Mesenchymal stem cell (in vitro differentiated cells and primary cell): ENCODE data around the gene CHST12.

ENCODE experiments used
- DNase-seq: peaks from one replicate; pipeline ENCODE4 v3.0.0-alpha.2; 2013
- H2AFZ ChIP-seq: one replicate; pipeline ENCODE4 v1.6.1; 2013; ENCODE audit warnings: low read depth, mild to moderate bottlenecking, control low read depth, inconsistent platforms, low read length, moderate library complexity
- H2AK5ac ChIP-seq: 2 replicates; pipeline ENCODE4 v1.6.1; 2013; ENCODE audit warnings: low read length, moderate library complexity, mild to moderate bottlenecking, inconsistent platforms; ENCODE audit not compliant: severe bottlenecking
- H2BK120ac ChIP-seq: one replicate; pipeline ENCODE4 v1.6.1; 2013; ENCODE audit warnings: low read depth, mild to moderate bottlenecking, inconsistent platforms, low read length, moderate library complexity
- H2BK12ac ChIP-seq, 2 experiments: one replicate each; pipeline ENCODE4 v1.6.1; 2013; ENCODE audit warnings: inconsistent platforms in 2 of 2, low read length in 2 of 2, mild to moderate bottlenecking in 2 of 2, moderate library complexity in 2 of 2, control low read depth in 1 of 2
- H2BK15ac ChIP-seq: one replicate; pipeline ENCODE4 v1.6.1; 2013; ENCODE audit warnings: mild to moderate bottlenecking, low read depth, inconsistent platforms; ENCODE audit not compliant: poor library complexity, severe bottlenecking
- H2BK5ac ChIP-seq: 2 replicates; pipeline ENCODE4 v1.6.1; 2013; ENCODE audit warnings: low read depth, mild to moderate bottlenecking, low read length, control low read depth, inconsistent platforms; ENCODE audit not compliant: poor library complexity, severe bottlenecking
- H3K14ac ChIP-seq, 2 experiments: one replicate each; pipeline ENCODE4 v1.6.1; 2013; ENCODE audit warnings: inconsistent platforms in 2 of 2, low read length in 2 of 2, control low read depth in 1 of 2, mild to moderate bottlenecking in 1 of 2, moderate library complexity in 1 of 2
- H3K18ac ChIP-seq, 2 experiments: one replicate each; pipeline ENCODE4 v1.6.1; 2013; ENCODE audit warnings: inconsistent platforms in 2 of 2, low read length in 2 of 2, control low read depth in 1 of 2, low read depth in 1 of 2, mild to moderate bottlenecking in 1 of 2
- H3K23ac ChIP-seq, 2 experiments: one replicate each; pipeline ENCODE4 v1.6.1; 2013; ENCODE audit warnings: inconsistent platforms in 2 of 2, low read length in 2 of 2, mild to moderate bottlenecking in 2 of 2, moderate library complexity in 2 of 2, control low read depth in 1 of 2
- H3K27ac ChIP-seq: 2 replicates; pipeline ENCODE4 v1.5.1; 2013; ENCODE audit warnings: mild to moderate bottlenecking, moderate library complexity, low read length, control low read depth, inconsistent platforms; ENCODE audit not compliant: poor library complexity, severe bottlenecking
- H3K27me3 ChIP-seq, 2 experiments: 2 replicates each; pipeline versions ENCODE4 v1.6.1 to v1.7.0; 2013; ENCODE audit warnings: low read length in 2 of 2, mild to moderate bottlenecking in 2 of 2, moderate library complexity in 2 of 2, control low read depth in 1 of 2, inconsistent platforms in 1 of 2; ENCODE audit not compliant: control insufficient read depth in 1 of 2, insufficient read depth in 1 of 2
- H3K36me3 ChIP-seq, 2 experiments: 2 replicates each; pipeline versions ENCODE4 v1.6.1 to v1.7.0; 2013; ENCODE audit warnings: low read length in 2 of 2, control low read depth in 1 of 2, inconsistent platforms in 1 of 2, low read depth in 1 of 2, mild to moderate bottlenecking in 1 of 2; ENCODE audit not compliant: insufficient read depth in 2 of 2, control insufficient read depth in 1 of 2
- H3K4ac ChIP-seq, 2 experiments: one replicate each; pipeline ENCODE4 v1.6.1; 2013; ENCODE audit warnings: inconsistent platforms in 2 of 2, low read length in 2 of 2, mild to moderate bottlenecking in 2 of 2, moderate library complexity in 2 of 2, control low read depth in 1 of 2, low read depth in 1 of 2
- H3K4me1 ChIP-seq: 2 replicates; pipeline ENCODE4 v1.6.1; 2013; ENCODE audit warnings: low read depth, low read length, control low read depth; ENCODE audit not compliant: control insufficient read depth, insufficient read depth
- H3K4me2 ChIP-seq: 2 replicates; pipeline ENCODE4 v1.6.1; 2013; ENCODE audit warnings: low read length, mild to moderate bottlenecking, inconsistent platforms; ENCODE audit not compliant: poor library complexity, severe bottlenecking
- H3K4me3 ChIP-seq, 2 experiments: 2 replicates each; pipeline versions ENCODE4 v1.5.1 to v1.7.0; 2013; ENCODE audit warnings: low read length in 2 of 2, mild to moderate bottlenecking in 2 of 2, control low read depth in 1 of 2, low read depth in 1 of 2; ENCODE audit not compliant: insufficient read depth in 1 of 2
- H3K79me1 ChIP-seq: replicated peaks from 2 replicates; pipeline ENCODE4 v1.6.1; 2013; ENCODE audit warnings: mild to moderate bottlenecking, control low read depth, low read length, inconsistent platforms; ENCODE audit not compliant: poor library complexity, severe bottlenecking
- H3K9ac ChIP-seq: 2 replicates; pipeline ENCODE4 v1.7.0; 2013; ENCODE audit warnings: mild to moderate bottlenecking, low read length, moderate library complexity
- H3K9me3 ChIP-seq: 2 replicates; pipeline ENCODE4 v1.7.0; 2013; ENCODE audit warnings: mild to moderate bottlenecking, low read length; ENCODE audit not compliant: control insufficient read depth
- H4K8ac ChIP-seq: one replicate; pipeline ENCODE4 v1.6.1; 2013; ENCODE audit warnings: inconsistent platforms, mild to moderate bottlenecking, low read length, moderate library complexity
- H4K91ac ChIP-seq: one replicate; pipeline ENCODE4 v1.6.1; 2013; ENCODE audit warnings: mild to moderate bottlenecking, low read length, inconsistent platforms
- WGBS: methylation state at CpG from one replicate; pipeline ENCODE4 v1.1.7; 2013; ENCODE audit warnings: mixed read lengths; 5-methylcytosine and 5-hydroxymethylcytosine counted together

Gene CHST12

GRCh38 chr7:2433713-2434550 lies 30.5 kb downstream of the CHST12 start:
- Histone ChIP-seq H4K8ac (no peak overlapping the region), H2AFZ (no peak overlapping the region), H3K36me3 (peaks cover 34 to 60% of the 10 kb centered on the region in 2 experiments), H3K14ac (no peak overlapping the region), H3K23ac (no peak overlapping the region), H2BK5ac (no peak overlapping the region), H4K91ac (no peak overlapping the region), H2BK15ac (no peak overlapping the region), H3K79me1 (peaks cover 33% of the 10 kb centered on the region), H3K27me3 (no peaks in the 10 kb centered on the region), H2AK5ac (no peak overlapping the region), H3K27ac (no peak overlapping the region), H2BK12ac (no peak overlapping the region), H3K9me3 (peaks cover 7% of the 10 kb centered on the region), H2BK120ac (no peak overlapping the region), H3K4me3 (no peak overlapping the region), H3K4ac (no peak overlapping the region), H3K18ac (no peak overlapping the region), H3K4me2 (no peak overlapping the region), H3K4me1 (peaks cover 12% of the 10 kb centered on the region), H3K9ac (no peak overlapping the region)
- WGBS, result 97% methylated on average over 41 of the region's 42 CpGs
- no peak for DNase-seq

- Histone ChIP-seq H2AK5ac (no peak overlapping the region), H3K9ac (no peak overlapping the region), H3K4me2 (no peak overlapping the region), H3K14ac (no peak overlapping the region), H3K4me3 (no peak overlapping the region), H3K27me3 (no peaks in the 10 kb centered on the region), H3K9me3 (peaks cover 7% of the 10 kb centered on the region), H2BK5ac (no peak overlapping the region), H3K36me3 (peaks cover 37 to 60% of the 10 kb centered on the region in 2 experiments), H2BK15ac (no peak overlapping the region), H2AFZ (no peak overlapping the region), H3K23ac (no peak overlapping the region), H3K4ac (no peak overlapping the region), H4K8ac (no peak overlapping the region), H3K27ac (no peak overlapping the region), H4K91ac (no peak overlapping the region), H2BK120ac (no peak overlapping the region), H3K79me1 (peaks cover 33% of the 10 kb centered on the region), H3K4me1 (peaks cover 12% of the 10 kb centered on the region), H3K18ac (no peak overlapping the region), H2BK12ac (no peak overlapping the region)
- no peak for DNase-seq
- 93% methylated on average over 5 of the region's 5 CpGs for WGBS
These were observed 31.7 kb downstream of the CHST12 start for GRCh38 chr7:2435146-2435545.

- H3K18ac ChIP-seq, result no peak overlapping the region
- no peak overlapping the region for H2AK5ac ChIP-seq
- H3K14ac ChIP-seq, result no peak overlapping the region
- no peak overlapping the region for H3K23ac ChIP-seq
- peaks cover 1% of the 10 kb centered on the region for H3K9me3 ChIP-seq
- no peaks in the 10 kb centered on the region for H3K27me3 ChIP-seq
- H2BK15ac ChIP-seq, result no peak overlapping the region
- no peak overlapping the region for H2BK12ac ChIP-seq
- no peak overlapping the region for H2BK5ac ChIP-seq
- peaks cover 29% of the 10 kb centered on the region for H3K79me1 ChIP-seq
- no peak overlapping the region for H3K4me3 ChIP-seq
- no peak overlapping the region for H3K4ac ChIP-seq
- peaks cover 37 to 60% of the 10 kb centered on the region in 2 experiments for H3K36me3 ChIP-seq
- H4K8ac ChIP-seq, result no peak overlapping the region
- 91% methylated on average over 24 of the region's 25 CpGs for WGBS
- no peak overlapping the region for H3K27ac ChIP-seq
- H2BK120ac ChIP-seq, result no peak overlapping the region
- H3K4me2 ChIP-seq, result no peak overlapping the region
- peaks cover 12% of the 10 kb centered on the region for H3K4me1 ChIP-seq
- H3K9ac ChIP-seq, result no peak overlapping the region
- DNase-seq, result no peak
- H4K91ac ChIP-seq, result no peak overlapping the region
- no peak overlapping the region for H2AFZ ChIP-seq
These were observed 33.1 kb downstream of the CHST12 start for GRCh38 chr7:2436341-2437104.

- 97% methylated on average over 9 of the region's 9 CpGs for WGBS
- no peak overlapping the region for H2BK5ac ChIP-seq
- H3K4me1 ChIP-seq, result peaks cover 11% of the 10 kb centered on the region
- H3K27me3 ChIP-seq, result no peaks in the 10 kb centered on the region
- no peak overlapping the region for H2BK120ac ChIP-seq
- H2BK15ac ChIP-seq, result no peak overlapping the region
- no peak overlapping the region for H2AFZ ChIP-seq
- H2AK5ac ChIP-seq, result no peak overlapping the region
- no peak overlapping the region for H3K9ac ChIP-seq
- H3K36me3 ChIP-seq, result peaks cover 37 to 59% of the 10 kb centered on the region in 2 experiments
- H3K9me3 ChIP-seq, result no peaks in the 10 kb centered on the region
- H3K4me2 ChIP-seq, result no peak overlapping the region
- no peak for DNase-seq
- no peak overlapping the region for H3K4me3 ChIP-seq
- H3K27ac ChIP-seq, result no peak overlapping the region
- no peak overlapping the region for H3K23ac ChIP-seq
- H2BK12ac ChIP-seq, result no peak overlapping the region
- no peak overlapping the region for H3K14ac ChIP-seq
- H4K91ac ChIP-seq, result no peak overlapping the region
- H3K79me1 ChIP-seq, result peaks cover 27% of the 10 kb centered on the region
- H4K8ac ChIP-seq, result no peak overlapping the region
- H3K18ac ChIP-seq, result no peak overlapping the region
- H3K4ac ChIP-seq, result no peak overlapping the region
These were observed 33.7 kb downstream of the CHST12 start for GRCh38 chr7:2437136-2437535.
